Measurements from ENCODE around the gene SART3. TPM values are rescaled to one million over a fixed set of nuclear protein-coding genes. Genes with fewer than 3 reads are reported as not detected.
A peak's percentile ranks its signal among the peaks of the same experiment; 100 is the strongest.

The SART3 gene
- total and polyA plus RNA-seq, 2 of the 13 experiments (the other 11 are each of a cell fraction or from before 2014, with no cell fraction given) = 16.1 to 69.9 TPM

DNA sequence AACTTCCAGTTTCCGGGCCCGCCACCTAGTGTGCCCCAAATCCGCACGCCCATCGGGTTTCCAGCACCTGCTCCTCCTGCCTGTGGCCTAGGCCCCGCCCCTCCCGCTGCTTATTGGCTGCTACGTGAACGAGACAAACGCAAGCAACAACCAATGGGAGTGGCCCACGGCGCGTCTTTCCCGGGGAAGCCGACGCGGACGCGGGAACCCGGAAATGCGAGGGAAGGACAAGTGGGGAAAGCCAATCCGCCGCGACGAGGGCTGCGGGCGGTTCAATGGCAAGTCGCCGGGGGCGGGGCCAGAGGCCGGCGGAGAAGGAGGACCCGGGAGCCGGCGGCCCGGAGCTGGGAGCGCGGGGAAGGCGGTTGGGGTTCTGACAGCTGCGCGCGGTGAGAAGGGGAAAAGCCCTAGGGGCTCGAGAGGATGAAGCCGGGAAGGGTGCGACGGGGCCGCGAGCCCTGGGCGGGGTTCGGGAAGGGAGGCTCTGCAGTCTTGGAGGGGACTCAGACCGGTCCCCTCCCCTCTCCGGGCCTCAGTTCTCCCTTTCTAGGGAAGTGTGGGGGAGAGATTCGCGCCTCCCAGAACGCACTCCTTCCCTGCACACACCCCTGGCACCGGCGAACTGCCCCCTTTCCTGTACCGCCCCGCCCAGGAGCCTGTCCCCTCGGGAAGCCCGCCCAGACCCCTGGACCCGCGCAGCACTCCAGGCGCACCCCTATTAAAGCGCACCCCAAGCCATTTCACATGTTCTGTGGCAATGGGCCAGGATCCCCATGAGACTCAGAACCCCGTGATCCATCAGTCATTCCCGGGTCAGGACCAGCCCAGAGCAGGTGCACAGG, 45.8 kb downstream of the SART3 start, which contains the start of gene FICD (continued):
- TF ChIP-seq POLR2AphosphoS2 (IDR thresholded peaks at IDR 0.05; ENCODE audit: low read depth, low read length) = 0 out of 2 replicates have a peak, but pooled peaks have one; percentile 63
- TF ChIP-seq HINFP (CRISPR knock-in tag; IDR thresholded peaks at IDR 0.05; ENCODE audit: low read depth) = peak; percentile 97
- TF ChIP-seq ZNF446 (CRISPR knock-in tag; IDR thresholded peaks at IDR 0.05) = no peak
- TF ChIP-seq TMF1 (CRISPR knock-in tag; IDR thresholded peaks at IDR 0.05; ENCODE audit: low read depth) = no peak
- no peak for TF ChIP-seq SRY (CRISPR knock-in tag; IDR thresholded peaks at IDR 0.05)
- peak; percentile 100 for TF ChIP-seq ELF1 (CRISPR knock-in tag; IDR thresholded peaks at IDR 0.05)
- TF ChIP-seq POGK (CRISPR knock-in tag; conservative IDR thresholded peaks at IDR 0.05) = no peak; the same call in 1 of the 2 replicates
- TF ChIP-seq, protein P1, sequence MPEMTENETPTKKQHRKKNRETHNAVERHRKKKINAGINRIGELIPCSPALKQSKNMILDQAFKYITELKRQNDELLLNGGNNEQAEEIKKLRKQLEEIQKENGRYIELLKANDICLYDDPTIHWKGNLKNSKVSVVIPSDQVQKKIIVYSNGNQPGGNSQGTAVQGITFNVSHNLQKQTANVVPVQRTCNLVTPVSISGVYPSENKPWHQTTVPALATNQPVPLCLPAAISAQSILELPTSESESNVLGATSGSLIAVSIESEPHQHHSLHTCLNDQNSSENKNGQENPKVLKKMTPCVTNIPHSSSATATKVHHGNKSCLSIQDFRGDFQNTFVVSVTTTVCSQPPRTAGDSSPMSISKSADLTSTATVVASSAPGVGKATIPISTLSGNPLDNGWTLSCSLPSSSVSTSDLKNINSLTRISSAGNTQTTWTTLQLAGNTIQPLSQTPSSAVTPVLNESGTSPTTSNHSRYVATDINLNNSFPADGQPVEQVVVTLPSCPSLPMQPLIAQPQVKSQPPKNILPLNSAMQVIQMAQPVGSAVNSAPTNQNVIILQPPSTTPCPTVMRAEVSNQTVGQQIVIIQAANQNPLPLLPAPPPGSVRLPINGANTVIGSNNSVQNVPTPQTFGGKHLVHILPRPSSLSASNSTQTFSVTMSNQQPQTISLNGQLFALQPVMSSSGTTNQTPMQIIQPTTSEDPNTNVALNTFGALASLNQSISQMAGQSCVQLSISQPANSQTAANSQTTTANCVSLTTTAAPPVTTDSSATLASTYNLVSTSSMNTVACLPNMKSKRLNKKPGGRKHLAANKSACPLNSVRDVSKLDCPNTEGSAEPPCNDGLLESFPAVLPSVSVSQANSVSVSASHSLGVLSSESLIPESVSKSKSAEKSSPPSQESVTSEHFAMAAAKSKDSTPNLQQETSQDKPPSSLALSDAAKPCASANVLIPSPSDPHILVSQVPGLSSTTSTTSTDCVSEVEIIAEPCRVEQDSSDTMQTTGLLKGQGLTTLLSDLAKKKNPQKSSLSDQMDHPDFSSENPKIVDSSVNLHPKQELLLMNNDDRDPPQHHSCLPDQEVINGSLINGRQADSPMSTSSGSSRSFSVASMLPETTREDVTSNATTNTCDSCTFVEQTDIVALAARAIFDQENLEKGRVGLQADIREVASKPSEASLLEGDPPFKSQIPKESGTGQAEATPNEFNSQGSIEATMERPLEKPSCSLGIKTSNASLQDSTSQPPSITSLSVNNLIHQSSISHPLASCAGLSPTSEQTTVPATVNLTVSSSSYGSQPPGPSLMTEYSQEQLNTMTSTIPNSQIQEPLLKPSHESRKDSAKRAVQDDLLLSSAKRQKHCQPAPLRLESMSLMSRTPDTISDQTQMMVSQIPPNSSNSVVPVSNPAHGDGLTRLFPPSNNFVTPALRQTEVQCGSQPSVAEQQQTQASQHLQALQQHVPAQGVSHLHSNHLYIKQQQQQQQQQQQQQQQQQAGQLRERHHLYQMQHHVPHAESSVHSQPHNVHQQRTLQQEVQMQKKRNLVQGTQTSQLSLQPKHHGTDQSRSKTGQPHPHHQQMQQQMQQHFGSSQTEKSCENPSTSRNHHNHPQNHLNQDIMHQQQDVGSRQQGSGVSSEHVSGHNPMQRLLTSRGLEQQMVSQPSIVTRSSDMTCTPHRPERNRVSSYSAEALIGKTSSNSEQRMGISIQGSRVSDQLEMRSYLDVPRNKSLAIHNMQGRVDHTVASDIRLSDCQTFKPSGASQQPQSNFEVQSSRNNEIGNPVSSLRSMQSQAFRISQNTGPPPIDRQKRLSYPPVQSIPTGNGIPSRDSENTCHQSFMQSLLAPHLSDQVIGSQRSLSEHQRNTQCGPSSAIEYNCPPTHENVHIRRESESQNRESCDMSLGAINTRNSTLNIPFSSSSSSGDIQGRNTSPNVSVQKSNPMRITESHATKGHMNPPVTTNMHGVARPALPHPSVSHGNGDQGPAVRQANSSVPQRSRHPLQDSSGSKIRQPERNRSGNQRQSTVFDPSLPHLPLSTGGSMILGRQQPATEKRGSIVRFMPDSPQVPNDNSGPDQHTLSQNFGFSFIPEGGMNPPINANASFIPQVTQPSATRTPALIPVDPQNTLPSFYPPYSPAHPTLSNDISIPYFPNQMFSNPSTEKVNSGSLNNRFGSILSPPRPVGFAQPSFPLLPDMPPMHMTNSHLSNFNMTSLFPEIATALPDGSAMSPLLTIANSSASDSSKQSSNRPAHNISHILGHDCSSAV (CRISPR knock-in tag; IDR thresholded peaks at IDR 0.05; ENCODE audit: borderline replicate concordance) = no peak
- TF ChIP-seq EED (CRISPR knock-in tag; IDR thresholded peaks at IDR 0.05) = no peak
- no peak for TF ChIP-seq RBM39 (IDR thresholded peaks at IDR 0.05; ENCODE audit: low read depth, low read length, poor library complexity, severe bottlenecking)
- TF ChIP-seq ZNF350 (CRISPR knock-in tag; IDR thresholded peaks at IDR 0.05; ENCODE audit: borderline replicate concordance, low read depth) = no peak
- TF ChIP-seq, protein P2, sequence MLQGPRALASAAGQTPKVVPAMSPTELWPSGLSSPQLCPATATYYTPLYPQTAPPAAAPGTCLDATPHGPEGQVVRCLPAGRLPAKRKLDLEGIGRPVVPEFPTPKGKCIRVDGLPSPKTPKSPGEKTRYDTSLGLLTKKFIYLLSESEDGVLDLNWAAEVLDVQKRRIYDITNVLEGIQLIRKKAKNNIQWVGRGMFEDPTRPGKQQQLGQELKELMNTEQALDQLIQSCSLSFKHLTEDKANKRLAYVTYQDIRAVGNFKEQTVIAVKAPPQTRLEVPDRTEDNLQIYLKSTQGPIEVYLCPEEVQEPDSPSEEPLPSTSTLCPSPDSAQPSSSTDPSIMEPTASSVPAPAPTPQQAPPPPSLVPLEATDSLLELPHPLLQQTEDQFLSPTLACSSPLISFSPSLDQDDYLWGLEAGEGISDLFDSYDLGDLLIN (CRISPR knock-in tag; IDR thresholded peaks at IDR 0.05; ENCODE audit: borderline replicate concordance) = no peak
- TF ChIP-seq BHLHE40 (IDR thresholded peaks at IDR 0.05; ENCODE audit: low read length) = no peak
- peak; percentile 43; the same call in 1 of the 2 replicates for TF ChIP-seq NFKB2 (CRISPR knock-in tag; IDR thresholded peaks at IDR 0.05; ENCODE audit: borderline replicate concordance)
- no peak for TF ChIP-seq PITX1 (CRISPR knock-in tag; IDR thresholded peaks at IDR 0.05)
- no peak for TF ChIP-seq RBAK (CRISPR knock-in tag; IDR thresholded peaks at IDR 0.05)

All from HepG2 (cell line).